Stimulated activated CD4-positive, alpha-beta T cell treated with anti-CD3 and anti-CD28 coated beads, TNF-alpha, amount 100 ng/mL, for 1 hour (primary cell): ENCODE results near the gene SLC25A22.
A peak's percentile ranks its signal among the peaks of the same experiment; 100 is the strongest.

ENCODE experiments used
- DNase-seq, 3 donors: peaks; one replicate each; pipeline ENCODE4 v3.0.0-alpha.2; 2020; ENCODE audit warnings: low read depth in 3 of 3, low spot score in 1 of 3

SLC25A22 gene

DNA sequence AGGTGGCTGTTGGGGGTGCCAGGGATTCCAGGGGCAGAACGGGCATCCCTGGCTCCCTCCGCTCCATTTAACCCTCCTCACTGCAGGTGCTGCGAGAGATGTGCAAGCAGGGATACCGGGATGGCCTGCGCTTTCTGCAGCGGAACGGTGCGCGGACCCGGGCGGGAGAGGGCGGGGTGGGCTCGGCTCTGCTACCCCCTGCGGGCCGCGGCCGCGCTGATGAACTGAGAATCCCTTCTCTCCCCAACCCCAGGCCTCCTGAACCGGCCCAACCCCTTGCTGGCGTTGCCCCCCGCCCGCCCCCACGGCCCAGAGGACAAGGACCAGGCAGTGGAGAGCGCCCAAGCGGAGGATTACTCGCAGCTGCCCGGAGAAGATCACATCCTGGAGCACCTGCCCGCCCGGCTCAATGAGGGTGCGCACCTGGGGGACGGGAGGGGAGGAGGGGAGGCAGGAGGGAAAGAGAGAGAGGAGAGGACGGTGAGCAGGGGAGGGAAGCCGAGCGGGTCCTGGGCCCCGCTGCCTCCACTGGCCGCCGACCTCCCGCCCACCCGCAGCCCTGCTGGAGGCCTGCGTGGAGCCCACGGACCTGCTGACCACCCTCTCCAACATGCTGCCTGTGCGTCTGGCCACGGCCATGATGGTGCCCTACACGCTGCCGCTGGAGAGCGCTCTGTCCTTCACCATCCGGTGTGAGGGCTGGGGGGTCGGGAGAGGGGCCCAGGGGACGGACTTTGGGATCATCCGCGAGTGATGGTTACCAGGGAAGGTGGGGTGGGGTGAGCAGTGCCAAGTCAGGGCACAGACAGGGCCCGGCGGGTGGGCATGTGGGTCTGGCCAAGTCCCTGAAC, 25.6 kb upstream of the SLC25A22 start:
- no peak for DNase-seq

DNA sequence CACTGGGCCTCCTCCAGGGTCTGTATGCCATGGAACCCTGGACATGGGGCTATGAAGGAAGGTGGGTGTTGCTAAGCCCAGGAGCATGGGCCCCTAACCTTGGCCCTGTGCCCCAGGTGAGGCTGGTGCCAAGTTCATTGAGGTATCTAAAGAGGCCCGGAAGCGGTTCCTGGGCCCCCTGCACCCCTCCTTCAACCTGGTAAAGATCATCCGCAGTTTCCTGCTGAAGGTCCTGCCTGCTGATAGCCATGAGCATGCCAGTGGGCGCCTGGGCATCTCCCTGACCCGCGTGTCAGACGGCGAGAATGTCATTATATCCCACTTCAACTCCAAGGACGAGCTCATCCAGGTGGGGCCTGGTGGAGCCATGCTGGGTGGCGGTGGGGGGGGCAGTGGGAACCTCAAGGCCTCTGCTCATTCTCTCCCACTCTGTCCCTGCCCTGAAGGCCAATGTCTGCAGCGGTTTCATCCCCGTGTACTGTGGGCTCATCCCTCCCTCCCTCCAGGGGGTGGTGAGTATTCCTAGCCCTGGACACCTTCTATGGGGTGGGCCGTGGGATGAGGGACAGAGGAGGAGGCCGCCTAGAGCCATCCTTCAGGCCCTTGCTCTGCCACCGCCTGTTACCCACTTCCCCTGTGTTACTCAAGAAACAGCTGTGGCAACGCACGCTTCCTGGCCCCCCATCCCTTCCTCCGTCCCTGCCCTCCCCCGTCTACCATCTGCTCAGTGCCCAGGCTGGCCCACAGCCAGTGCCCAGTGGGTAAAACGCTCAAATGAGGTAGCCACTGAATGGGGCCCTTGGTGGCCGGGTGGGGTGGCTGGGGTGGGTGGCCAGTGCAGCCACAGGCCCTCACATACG, 23.7 kb upstream of the SLC25A22 start:
- DNase-seq: no peak

DNA sequence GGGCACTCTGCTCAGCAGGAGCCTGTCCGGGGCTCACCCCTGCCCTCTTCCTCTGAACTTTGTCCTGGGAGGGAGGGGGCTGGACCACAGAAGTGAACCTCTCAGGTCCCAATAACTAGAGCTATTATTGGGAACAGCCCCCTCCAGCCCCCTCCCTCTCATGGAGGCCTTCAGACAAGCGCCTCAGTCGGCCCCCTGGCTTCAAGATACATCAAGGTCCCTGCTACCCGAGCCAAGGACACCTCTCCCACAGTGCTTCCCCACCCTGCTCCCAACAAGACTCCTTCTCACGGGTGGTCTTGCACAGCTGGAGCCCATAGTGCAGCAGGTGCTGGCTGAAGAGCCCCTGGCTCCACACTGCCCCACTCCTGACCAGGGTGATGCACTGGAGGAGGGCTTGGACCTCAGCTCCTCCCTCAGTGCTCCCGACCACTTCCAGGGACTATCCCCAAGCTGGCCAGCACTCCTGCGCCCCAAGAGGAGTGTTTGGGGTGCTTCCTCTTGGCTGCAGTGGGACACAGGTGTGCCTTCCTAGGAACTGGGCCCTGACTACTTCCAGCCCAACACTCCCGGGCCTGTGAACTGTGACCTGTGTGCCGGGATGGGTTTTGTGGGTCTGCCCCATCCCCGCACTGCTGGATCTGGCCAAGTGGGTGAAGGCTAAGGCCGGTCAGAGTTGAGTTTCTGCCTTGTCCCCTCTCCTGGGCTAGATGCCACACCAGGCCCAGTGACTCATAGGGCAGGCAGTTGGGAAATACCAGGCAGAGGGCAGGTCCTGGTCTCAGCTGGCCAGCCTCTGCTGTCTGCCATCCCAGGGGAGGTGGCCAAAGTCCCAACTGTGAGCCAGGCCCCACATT, 22.8 kb upstream of the SLC25A22 start:
- no peak for DNase-seq

DNA sequence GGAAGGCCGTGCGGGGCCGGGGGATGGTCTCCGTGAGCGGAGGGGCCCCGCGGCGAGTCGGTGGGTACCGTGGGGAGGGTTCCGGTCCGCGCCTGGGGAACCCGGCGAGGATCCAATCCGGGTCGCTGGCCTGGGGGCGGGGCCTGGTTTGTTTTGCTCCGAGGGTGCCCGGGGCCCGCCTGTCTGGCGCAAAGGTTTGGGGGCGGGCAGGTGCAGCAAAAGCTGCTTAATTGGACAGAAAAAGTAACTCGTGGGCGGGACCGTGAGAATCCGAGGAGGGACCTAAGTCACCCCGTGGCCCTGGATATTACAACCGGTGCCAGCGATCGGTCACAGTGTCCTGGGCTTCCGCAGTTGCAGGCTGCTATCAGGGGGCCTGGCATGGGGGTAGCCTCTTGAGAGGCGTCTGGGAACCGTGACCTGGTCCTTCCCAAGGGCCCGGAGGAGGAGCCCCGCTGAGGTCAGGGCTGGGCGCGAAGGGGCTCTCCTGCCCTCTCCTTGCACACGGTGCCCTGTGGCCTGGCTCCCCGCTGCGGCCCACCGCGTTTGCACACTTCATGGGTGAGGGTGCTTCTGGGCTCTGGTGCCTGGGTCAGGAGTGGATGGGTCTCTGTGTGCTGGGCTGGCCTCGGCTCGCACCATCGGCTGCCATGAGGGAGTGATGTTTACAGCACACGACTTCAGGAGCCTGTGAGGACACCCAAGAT, 22.0 kb upstream of the SLC25A22 start:
- DNase-seq: peak; percentile 84 to 91 (median 85)

DNA sequence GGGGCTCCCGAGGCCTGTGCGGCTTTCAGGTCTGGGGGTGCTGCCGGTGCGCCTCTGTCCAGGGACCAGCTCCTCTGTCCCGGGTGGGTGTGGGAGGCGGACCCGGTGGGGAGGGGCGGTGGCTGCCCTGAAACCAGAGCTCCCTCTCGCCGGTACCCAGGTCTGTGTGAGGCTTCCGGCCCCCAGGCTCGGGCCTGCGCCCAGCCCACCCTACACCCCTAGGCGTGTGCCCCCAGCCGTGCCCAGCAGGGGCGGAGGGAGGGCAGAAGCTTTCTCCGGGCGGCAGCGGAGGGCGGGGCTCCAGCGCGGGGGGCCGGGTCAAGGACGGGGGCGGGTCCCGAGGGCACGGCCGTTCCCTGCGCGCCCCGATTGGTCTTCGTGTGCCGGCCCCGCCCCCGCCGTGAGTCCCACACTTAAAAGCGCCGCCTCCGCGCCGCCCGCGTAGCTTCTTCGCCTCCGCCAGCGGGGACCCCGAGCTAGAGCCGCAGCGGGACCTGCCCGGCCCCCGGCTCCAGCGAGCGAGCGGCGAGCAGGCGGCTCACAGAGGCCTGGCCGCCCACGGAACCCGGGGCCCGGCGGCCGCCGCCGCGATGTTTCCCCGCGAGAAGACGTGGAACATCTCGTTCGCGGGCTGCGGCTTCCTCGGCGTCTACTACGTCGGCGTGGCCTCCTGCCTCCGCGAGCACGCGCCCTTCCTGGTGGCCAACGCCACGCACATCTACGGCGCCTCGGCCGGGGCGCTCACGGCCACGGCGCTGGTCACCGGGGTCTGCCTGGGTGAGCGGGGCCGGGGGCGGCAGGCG, 21.2 kb upstream of the SLC25A22 start:
- DNase-seq: peak; percentile 81 to 90 (median 86)

DNA sequence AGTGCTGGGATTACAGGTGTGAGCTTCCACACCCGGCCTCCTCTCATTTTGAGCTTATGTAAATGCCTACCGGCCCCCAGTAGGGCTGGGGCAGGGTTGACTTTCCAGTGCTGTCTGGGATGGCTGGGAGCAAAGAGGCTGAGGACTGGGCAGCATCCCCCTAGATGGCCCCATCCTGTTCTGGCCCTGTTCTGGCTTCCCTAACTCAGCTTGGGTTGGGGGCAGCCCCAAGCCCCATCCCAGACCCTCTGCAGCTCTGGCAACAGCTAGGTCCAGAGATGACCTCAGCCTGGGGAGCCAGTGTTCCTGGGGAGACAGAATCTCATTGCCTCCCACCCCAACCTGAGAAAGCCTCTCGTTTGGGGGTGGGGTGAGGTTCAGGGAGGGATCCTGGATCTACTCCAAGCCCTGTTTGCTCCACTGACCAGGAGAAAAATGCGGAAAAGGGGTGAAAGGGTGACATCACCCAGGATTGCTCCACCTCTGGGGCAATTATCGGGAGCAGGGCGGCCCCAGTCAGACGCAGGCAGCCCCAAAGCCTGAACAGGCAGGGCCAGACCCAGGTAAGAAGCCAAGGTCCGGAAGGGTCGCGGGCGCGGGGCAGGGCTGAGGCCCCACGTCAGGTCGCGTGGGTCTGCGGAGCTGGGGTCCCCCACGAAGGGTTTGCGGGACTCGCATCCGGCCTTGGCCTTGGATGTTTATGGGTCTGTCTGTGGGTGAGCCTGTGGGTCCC, 20.5 kb upstream of the SLC25A22 start, which contains the start of gene PNPLA2:
PNPLA2 (plus strand) TSS at position 519 of the 733 bp plus-strand sequence. CDS start 805 bp downstream, outside the sequence.
- no peak for DNase-seq

DNA sequence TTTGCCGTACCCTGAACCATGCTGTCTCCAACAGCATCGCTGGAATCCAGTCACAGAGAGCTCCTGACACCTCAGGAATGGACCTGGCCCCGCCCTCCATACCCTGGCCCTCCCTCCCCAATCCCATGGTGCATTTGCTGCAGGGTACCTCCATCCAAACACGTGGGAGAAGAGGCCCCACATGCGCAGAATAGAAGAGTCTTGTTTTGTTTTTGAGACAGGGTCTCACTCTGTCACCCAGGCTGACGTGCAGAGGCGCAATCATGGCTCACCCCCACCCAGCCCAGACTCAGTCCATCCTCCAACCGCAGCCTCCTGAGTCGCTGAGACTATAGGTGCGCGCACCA, 18.3 kb upstream of the SLC25A22 start:
- no peak for DNase-seq

DNA sequence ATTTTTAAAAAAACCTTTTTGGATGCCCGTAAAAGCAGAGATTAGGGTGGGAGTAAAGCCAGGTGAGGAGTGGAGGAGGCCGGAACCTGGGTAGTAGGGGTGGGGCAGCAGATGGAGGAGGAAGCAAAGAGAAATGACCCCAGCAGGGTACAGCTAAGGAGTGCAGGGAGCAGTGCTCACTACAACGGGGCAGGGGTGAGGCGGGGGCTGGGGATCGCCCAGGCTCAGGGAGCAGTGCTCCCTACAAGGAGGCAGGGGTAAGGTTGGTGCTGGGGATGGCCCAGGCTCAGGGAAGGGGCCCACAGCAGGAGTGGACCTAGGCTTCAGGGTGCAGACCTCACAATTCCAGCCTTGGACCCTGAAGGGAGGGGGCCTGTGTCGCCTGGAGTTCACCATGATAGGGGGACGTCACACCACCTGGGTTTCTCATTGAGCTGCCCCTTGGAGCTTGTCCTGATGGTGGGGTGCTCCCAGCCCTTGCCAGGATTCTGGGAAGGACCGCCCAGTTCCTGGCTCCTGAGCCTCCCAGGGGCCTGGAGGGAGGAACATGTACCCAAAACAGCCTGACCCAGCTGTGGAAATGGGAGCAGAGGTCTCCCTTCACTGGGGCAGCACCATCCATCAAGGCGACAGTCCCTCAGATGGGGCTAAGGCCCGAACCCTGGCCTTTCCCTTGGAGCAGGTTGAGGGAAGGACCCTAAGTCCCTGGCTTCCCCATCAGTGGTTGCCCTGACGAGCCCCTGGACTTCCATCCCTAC, 17.8 kb upstream of the SLC25A22 start:
- DNase-seq: no peak

DNA sequence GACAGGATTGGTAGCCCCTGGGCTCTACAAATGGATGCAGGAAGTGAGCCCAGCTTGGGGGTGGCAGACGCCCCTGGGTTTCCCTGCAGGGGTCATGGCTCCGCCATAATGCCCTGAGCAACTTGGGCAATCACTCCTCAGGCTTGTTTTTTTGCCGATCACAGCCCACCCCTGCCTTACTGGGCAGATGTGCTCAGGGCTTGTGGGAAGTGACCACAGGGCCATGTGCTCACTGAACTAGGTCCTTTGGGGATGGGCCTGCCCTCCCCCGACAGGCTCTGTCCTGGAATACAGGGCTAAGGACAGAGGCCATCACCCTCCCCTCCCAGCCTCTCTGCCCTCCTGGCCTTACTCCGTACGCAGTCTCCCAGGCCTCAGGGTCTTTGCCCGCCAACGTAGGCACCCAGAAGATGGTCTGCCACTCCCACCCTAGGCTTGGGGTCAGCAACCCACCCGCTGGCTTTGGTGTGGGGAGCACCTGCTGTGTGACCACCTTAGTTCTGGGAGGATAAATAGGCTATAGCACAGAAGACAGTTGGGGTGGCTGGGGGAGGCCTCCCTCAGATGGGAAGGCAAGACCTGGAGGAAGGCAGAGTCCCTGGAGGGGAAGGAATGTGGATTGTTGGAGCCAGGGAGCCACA, 15.5 kb upstream of the SLC25A22 start:
- no peak for DNase-seq

DNA sequence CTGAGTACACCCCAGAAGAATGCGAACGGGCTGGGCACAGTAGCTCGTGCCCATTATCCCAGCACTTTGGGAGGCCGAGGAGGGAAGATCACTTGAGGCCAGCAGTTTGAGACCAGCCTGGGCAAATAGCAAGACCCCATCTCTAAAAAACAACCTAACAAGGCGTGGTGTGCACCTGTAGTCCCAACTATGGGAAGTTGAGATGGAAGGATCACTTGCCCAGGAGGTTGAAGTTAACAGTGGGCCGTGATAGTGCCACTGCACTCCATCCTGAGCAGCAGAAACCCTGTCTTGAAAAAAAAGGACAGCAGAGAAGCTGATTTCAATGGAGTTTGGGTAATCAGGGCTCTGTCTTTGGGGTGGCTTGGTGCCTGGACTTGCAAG, 15.0 kb upstream of the SLC25A22 start:
- DNase-seq: no peak

DNA sequence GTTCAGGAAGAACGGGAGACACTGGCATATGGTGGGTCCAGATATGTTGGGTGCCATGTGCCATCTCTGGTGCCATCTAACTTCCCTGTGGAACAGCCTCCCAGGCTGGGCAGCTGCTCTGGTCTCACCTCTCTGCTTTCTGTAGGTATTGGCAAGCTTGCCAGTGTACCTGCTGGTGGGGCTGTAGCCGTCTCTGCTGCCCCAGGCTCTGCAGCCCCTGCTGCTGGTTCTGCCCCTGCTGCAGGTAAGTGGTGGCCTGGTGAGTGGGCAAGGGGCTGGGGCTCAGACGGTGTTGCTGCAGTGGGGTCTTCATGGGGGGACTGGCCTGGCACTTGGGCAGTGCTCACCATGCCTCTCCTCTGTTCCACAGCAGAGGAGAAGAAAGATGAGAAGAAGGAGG, 14.3 kb upstream of the SLC25A22 start:
- DNase-seq: no peak

DNA sequence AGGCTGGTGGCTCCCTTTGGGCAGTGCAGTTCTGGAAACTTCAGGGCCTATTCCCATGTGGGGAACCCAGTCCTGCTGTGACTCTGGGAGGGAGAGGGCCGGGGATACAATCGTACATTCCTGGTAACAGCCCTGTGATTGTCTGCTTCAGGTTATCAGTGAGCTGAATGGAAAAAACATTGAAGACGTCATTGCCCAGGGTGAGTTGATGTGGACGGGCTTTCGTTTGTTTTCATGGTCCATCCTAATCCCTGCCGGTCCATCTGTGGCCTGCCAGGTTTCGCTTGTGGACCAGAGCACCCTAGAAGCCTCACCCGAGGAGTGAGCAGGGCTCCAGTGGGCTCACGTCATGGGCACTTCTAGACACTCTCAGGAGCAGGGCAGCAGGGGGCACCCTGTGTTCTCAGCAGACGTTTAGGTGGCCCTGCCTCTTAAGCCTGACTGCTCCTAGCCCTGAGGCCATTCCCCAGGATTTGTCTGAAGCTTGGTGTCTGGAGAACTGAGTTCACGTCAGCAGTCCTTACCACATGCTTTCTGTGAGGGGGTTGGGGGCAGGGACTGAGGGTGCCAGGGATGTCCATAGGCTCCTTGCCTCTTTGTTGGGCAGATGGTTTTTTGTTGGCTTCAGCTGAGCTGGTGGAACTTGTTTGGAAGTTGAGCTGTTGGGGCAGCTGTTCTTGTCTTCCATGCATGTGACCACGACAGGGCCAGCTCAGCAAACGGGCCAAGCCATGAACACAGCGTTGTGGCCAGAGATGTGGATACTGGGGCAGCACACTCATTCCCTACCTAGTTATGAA, 13.6 kb upstream of the SLC25A22 start:
- DNase-seq: no peak

DNA sequence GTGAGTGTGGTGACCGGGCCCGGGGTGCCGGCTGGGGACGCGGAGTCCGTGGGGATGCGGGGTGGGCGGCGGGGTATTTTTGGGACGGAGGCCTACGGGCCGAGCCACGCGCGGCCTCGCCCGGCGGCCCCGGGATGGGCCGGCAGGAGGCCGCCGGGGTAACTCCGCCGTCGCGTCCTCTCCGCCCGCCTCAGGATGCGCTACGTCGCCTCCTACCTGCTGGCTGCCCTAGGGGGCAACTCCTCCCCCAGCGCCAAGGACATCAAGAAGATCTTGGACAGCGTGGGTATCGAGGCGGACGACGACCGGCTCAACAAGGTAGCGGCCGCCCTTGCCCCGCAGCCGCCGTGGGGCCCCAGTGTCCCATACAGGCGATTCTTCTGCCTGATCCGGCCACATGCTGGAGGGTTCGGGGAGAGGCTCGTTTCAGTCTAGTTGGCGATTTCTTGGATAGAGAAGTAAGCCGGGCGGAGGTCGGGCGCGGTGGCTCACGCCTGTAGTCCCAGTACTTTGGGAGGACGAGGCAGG, 12.0 kb upstream of the SLC25A22 start:
- DNase-seq: no peak

DNA sequence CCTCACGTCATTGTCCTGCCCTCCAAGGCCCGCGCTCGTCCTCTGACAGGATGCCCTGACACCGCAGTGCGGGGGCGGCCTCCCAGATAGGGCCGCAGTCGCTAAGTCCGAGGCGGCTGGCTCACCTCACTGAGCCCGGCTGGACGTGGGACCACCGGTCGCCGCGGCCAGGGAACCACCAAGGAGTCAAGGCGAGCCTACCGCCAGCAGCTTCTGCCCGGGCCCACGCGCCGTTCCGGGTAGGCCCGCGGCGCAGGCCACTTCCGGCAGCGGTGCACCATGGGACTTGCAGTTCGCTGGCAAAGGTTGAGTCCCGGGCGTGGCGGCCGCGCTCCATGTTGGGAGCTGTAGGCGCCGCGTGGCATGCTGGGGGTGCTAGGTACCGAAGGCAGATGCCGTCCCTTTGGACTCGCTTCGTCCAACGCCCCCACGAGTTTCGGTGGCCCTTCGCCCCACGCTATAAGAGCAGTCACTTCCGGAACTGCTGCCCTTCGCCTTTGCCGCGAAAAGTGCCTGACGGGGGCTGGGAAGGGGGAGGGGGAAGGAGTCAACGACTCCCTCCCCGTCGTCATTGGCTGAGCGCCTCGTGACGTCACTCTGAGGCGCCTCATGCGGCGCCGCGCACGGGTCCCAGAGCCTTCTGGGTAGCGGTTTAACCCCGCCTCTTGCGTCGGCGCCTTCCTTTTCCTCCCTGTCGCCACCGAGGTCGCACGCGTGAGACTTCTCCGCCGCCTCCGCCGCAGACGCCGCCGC, 11.4 kb upstream of the SLC25A22 start, which contains the start of gene RPLP2:
RPLP2 (plus strand) TSS at position 681 of the 753 bp plus-strand sequence. CDS start 268 bp downstream, outside the sequence.
- DNase-seq: peak; percentile 91 to 96 (median 93)

DNA sequence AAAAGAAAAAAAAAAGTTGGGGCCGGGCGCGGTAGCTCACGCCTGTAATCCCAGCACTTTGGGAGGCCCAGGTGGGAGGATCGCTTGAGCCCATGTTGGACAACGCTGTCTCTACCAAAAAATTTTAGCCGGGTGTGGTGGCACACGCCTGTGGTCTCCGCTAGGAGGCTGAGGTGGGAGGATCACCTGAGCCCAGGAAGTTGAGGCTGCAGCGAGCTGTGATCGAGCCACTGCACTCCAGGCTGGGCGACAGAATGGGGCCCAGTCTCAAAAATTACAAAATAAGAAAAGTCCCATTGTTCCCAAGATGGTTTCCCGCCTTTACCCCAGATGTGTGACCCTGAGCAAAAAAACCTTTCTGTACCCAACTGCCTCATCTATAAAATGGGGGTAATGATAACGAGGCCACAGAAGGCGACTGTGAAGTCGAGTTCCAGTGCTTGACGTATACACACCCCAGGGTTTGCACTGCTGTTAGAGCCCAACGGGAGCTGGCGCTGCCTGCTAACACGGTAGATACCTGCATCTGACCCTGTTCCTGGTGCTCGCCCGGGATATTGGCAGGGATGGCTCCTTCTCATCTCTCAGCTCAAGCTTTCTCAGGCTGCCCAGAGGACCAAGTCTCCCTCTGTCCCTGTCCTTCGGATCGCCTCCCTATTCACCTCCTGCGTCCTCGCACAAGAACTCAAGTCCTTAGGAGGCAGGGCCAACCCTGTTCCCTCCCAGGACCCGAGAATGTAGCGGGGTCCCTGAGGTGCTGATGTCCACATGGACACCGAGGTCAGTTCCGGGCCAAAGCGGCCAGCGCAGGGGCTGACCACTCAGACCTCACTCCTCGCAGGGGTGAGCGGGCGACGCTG, 10.6 kb upstream of the SLC25A22 start:
- DNase-seq: no peak
